ENCODE results near the gene NFATC3.
A peak's percentile ranks its signal among the peaks of the same experiment; 100 is the strongest.
"Not testable (repeated sequence)": the region's sequence is repeated elsewhere in the genome, so short reads cannot be mapped to it uniquely, and the experiment has no call there.

The NFATC3 gene

GRCh38 chr16:68136515-68136914 lies 51.3 kb downstream of the NFATC3 start:
- H3K27ac ChIP-seq: no peak overlapping the region
- ChIA-PET CTCF (interaction anchor here (0.5 to 0.6 kb wide), 2 partner anchors 434 to 1175 kb away, joined by 3 read pairs; partner anchors contain the start of gene CES3), POLR2A (ENCODE audit: low non-redundant PET) (no interaction called here)
- TF ChIP-seq CTCF (conservative IDR thresholded peaks at IDR 0.05; ENCODE audit: low read depth): no peak
- DNase-seq (ENCODE audit: low spot score): no peak

GRCh38 chr16:68144008-68144407 lies 58.8 kb downstream of the NFATC3 start:
- no peak overlapping the region for H3K27ac ChIP-seq
- DNase-seq (ENCODE audit: low spot score): no peak
- TF ChIP-seq CTCF (conservative IDR thresholded peaks at IDR 0.05; ENCODE audit: low read depth): no peak
- POLR2A ChIA-PET (ENCODE audit: low non-redundant PET): no interaction called here
- CTCF ChIA-PET: no interaction called here

- DNase-seq (ENCODE audit: low spot score): no peak
- CTCF ChIA-PET: interaction anchor here (1.0 kb wide), 1 partner anchor 32 kb away, joined by 6 read pairs; no protein-coding TSS in a partner anchor
- H3K27ac ChIP-seq: no peak overlapping the region
- TF ChIP-seq CTCF (conservative IDR thresholded peaks at IDR 0.05; ENCODE audit: low read depth): no peak
- POLR2A ChIA-PET (ENCODE audit: low non-redundant PET): no interaction called here
Measured at GRCh38 chr16:68146585-68146984, 61.4 kb downstream of the NFATC3 start.

GRCh38 chr16:68147444-68147843 lies 62.3 kb downstream of the NFATC3 start:
- DNase-seq (ENCODE audit: low spot score): peak; percentile 30
- ChIA-PET CTCF (no interaction called here), POLR2A (ENCODE audit: low non-redundant PET) (no interaction called here)
- no peak for TF ChIP-seq CTCF (conservative IDR thresholded peaks at IDR 0.05; ENCODE audit: low read depth)
- no peak overlapping the region for H3K27ac ChIP-seq

DNA sequence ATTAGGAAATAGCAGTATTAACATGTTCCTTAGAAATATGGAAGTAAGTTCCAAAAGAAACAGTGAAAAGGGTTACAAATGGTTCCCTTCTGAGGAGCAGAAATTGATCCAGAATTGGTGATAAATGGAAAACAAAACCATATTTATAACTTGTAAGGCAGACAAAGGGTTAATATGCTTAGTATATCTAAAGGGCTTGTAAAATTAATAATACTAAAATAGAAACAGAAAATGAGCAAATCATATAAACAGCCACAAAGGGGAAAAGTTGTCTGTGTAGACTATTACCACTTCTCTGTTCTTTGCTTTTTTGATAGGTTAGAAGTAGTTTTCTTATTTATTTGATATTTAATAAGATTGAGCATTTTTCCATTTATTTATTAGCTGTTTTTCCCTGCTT lies 64.4 kb downstream of the NFATC3 start:
- POLR2A ChIA-PET (ENCODE audit: low non-redundant PET): no interaction called here

DNA sequence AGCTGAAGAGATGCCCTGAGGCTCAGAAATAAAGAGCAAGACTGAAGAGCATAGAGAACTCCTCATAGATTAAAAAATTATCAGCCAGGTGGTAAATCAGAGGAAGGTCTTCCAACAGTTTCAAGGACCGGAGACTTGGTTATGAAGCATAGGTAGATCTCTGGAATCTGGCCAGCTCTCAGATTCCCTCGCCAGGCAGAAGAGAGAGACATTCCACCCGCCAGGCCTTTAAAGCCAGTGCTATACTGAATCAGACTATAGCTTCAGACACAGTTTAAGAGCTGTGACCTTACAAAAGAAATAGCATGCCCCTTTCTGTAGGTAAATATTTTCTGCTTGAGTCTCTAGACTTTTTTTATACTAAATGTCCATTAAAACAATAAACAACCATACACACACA lies 70.3 kb downstream of the NFATC3 start:
- ChIA-PET CTCF (interaction anchor here (1.0 kb wide), 1 partner anchor 12 kb away, joined by 3 read pairs; no protein-coding TSS in a partner anchor), POLR2A (ENCODE audit: low non-redundant PET) (no interaction called here)
- DNase-seq (ENCODE audit: low spot score): no peak
- TF ChIP-seq CTCF (conservative IDR thresholded peaks at IDR 0.05; ENCODE audit: low read depth): no peak
- no peak overlapping the region for H3K27ac ChIP-seq

More for the DNA sequence above, 64.4 kb downstream of the NFATC3 start:
- no peak for DNase-seq (ENCODE audit: low spot score)
- CTCF ChIA-PET: no interaction called here
- no peak overlapping the region for H3K27ac ChIP-seq
- no peak for TF ChIP-seq CTCF (conservative IDR thresholded peaks at IDR 0.05; ENCODE audit: low read depth)

- ChIA-PET CTCF (no interaction called here), POLR2A (ENCODE audit: low non-redundant PET) (no interaction called here)
- H3K27ac ChIP-seq: no peak overlapping the region
- no peak for TF ChIP-seq CTCF (conservative IDR thresholded peaks at IDR 0.05; ENCODE audit: low read depth)
- no peak for DNase-seq (ENCODE audit: low spot score)
Measured at GRCh38 chr16:68162413-68162812, 77.2 kb downstream of the NFATC3 start.

GRCh38 chr16:68163275-68163674 lies 78.1 kb downstream of the NFATC3 start:
- POLR2A ChIA-PET (ENCODE audit: low non-redundant PET); DNase-seq (ENCODE audit: low spot score); CTCF ChIA-PET; H3K27ac ChIP-seq: not testable (repeated sequence)

All from RWPE1 (cell line).